GM23338 (cell line): ENCODE data around the gene PIM1.

Experiments
- CTCF ChIP-seq, 2 experiments: fragments of 200-600 bp in 1 of 2; sonication (generic) in 1 of 2; conservative IDR thresholded peaks; 2 replicates each; pipeline versions ENCODE4 v1.5.1 to v1.6.1; 2016 to 2017; ENCODE audit warnings: antibody characterized with exemption in 2 of 2, low read depth in 2 of 2, mild to moderate bottlenecking in 2 of 2, moderate library complexity in 1 of 2
- EZH2 ChIP-seq: fragments of 200-600 bp; sonication (generic); IDR thresholded peaks from one replicate; pipeline ENCODE4 v1.8.0; 2017; ENCODE audit warnings: antibody characterized with exemption, mild to moderate bottlenecking, low read depth; ENCODE audit not compliant: unreplicated experiment
- EZH2phosphoT487 ChIP-seq: fragments of 200-600 bp; sonication (generic); IDR thresholded peaks from one replicate; pipeline ENCODE4 v1.8.1; 2018; ENCODE audit warnings: antibody characterized with exemption; ENCODE audit not compliant: unreplicated experiment
- POLR2AphosphoS5 ChIP-seq: IDR thresholded peaks from 2 replicates; pipeline ENCODE4 v1.6.1; 2016; ENCODE audit warnings: antibody characterized with exemption, low read depth
- TF ChIP-seq, protein P1 (sequence below): IDR thresholded peaks from one replicate; pipeline ENCODE4 v1.6.1; 2018; ENCODE audit warnings: antibody characterized with exemption; ENCODE audit not compliant: unreplicated experiment
- TF ChIP-seq, protein P2 (sequence below): IDR thresholded peaks from 2 replicates; pipeline ENCODE4 v1.6.1; 2016; ENCODE audit warnings: antibody characterized with exemption

- TF ChIP-seq CTCF (conservative IDR thresholded peaks at IDR 0.05; ENCODE audit: low read depth in 2 of 2), result no peak
- TF ChIP-seq, protein P1, sequence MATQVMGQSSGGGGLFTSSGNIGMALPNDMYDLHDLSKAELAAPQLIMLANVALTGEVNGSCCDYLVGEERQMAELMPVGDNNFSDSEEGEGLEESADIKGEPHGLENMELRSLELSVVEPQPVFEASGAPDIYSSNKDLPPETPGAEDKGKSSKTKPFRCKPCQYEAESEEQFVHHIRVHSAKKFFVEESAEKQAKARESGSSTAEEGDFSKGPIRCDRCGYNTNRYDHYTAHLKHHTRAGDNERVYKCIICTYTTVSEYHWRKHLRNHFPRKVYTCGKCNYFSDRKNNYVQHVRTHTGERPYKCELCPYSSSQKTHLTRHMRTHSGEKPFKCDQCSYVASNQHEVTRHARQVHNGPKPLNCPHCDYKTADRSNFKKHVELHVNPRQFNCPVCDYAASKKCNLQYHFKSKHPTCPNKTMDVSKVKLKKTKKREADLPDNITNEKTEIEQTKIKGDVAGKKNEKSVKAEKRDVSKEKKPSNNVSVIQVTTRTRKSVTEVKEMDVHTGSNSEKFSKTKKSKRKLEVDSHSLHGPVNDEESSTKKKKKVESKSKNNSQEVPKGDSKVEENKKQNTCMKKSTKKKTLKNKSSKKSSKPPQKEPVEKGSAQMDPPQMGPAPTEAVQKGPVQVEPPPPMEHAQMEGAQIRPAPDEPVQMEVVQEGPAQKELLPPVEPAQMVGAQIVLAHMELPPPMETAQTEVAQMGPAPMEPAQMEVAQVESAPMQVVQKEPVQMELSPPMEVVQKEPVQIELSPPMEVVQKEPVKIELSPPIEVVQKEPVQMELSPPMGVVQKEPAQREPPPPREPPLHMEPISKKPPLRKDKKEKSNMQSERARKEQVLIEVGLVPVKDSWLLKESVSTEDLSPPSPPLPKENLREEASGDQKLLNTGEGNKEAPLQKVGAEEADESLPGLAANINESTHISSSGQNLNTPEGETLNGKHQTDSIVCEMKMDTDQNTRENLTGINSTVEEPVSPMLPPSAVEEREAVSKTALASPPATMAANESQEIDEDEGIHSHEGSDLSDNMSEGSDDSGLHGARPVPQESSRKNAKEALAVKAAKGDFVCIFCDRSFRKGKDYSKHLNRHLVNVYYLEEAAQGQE, result no peak
- no peak for TF ChIP-seq EZH2phosphoT487
- no peak for TF ChIP-seq POLR2AphosphoS5
- TF ChIP-seq, protein P2, sequence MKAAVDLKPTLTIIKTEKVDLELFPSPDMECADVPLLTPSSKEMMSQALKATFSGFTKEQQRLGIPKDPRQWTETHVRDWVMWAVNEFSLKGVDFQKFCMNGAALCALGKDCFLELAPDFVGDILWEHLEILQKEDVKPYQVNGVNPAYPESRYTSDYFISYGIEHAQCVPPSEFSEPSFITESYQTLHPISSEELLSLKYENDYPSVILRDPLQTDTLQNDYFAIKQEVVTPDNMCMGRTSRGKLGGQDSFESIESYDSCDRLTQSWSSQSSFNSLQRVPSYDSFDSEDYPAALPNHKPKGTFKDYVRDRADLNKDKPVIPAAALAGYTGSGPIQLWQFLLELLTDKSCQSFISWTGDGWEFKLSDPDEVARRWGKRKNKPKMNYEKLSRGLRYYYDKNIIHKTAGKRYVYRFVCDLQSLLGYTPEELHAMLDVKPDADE, result no peak
- no peak for TF ChIP-seq EZH2
Measured at GRCh38 chr6:37187321-37188022, 17.5 kb downstream of the PIM1 start.
